Kasumi-1 (cell line): ENCODE results near the gene ZDHHC5.
"Not testable (repeated sequence)": the region's sequence is repeated elsewhere in the genome, so short reads cannot be mapped to it uniquely, and the experiment has no call there.

Experiments used
- DNase-seq, 2 experiments: peaks; one replicate each; lab custom pipeline; 2025; lab: John Stamatoyannopoulos, UW

Gene ZDHHC5

DNA sequence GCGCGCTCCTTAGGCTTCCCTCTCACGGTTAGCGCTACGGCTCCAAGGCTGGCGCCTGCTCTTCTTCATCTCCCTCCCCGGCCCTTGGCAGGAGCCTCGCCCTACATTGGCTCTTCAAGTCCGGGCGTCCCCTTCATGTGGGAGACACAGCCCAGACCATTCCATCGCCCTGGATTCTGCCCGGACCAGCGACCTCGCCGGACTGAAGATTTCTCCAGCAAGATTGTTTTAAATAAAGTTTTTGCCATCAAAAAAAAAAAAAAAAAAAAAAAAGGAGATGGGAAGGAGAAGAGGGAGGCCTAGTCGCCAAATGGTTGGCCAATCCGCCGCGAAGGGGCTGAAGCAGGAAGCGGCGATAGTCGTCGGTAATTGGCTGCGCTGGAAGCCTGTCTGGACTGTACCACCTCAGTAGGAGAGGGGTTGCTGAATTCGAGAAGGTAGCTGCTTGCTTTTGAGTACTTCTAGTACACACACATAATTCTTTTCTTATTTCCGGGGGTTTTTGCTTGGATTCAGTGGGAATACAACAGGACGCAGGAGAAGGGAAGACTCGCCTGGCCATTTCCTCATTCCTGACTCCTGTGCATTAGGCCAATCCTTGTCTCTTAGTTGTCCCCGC, 688 bp upstream of the ZDHHC5 start:
- peak; percentile 98 for DNase-seq

DNA sequence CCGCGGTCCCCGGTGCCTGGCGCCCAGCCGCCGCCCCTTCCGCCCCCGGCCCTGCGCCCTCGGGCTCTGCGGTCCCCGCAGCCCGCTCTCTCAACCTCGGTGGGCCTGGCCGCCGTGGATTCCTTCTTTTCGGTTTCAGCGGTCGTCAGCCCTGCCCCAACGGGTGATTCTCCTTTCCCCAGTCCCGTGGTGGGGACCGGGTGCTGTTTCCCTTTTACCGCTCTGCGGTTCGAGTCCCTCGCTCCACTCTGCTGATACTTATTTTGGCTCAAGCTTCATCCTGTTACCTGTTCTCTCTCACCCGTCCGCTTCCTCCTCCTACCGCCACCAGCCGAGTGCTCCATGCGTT, 494 bp downstream of the ZDHHC5 start:
- DNase-seq = peak; percentile 32 to 38

GRCh38 chr11:57674251-57674650, 6.3 kb downstream of the ZDHHC5 start:
- no peak for DNase-seq

DNA sequence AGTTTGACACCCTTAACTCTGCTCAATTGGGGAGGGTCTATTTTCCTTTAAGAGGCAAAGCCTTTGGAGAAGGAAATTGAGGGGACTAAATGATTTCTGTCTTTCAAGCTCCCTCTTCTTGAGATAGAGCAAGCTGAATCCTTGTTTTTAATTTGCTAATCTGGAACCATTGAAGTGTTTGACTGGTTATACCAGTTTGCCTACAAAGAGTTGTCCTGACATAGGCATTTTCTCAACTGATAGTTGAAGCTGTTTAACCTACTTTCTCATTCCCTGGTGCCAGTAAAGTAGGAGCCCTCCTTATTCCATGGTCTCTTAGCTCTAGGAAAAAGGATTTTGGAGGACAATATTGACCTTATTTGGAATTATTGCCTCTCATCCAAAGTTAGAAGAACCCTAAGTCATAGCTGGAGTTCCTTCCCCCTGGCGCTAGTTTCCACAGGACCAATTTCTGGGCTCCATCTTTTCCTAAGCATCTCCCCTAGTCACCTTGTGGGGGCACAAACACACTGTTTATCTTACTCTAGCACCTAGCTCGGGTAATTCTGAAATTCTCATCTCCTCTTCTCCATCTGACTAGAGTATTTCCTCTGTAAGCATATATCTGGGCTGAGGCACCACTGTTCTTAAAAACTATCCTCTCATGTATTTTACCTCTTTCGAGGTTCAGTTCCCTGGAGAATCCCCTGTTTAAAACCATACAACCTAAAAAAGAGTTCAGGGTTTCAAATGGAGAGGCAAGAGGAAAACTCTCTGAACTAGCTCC, 7.4 kb downstream of the ZDHHC5 start:
- DNase-seq = no peak

DNA sequence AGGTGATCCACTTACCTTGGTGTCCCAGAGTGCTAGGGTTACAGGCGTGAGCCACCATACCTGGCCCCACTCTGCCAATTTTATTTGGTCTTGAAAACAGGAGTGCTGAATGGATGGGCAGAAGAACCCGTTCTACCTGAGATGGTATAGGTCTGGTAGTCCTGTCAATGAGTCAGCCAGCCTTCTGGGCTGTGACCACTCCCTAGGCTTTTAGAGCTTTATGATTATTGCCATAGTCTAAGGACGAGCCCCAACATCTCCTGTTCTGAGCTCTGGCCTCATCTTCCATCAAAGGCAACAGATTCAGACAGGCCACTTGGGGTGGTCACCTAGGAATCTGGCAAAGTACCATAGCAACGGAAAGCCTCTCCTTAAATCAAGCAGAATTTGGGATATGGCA, 11.5 kb downstream of the ZDHHC5 start:
- DNase-seq = no peak

- no peak for DNase-seq
Observed at GRCh38 chr11:57680552-57680874, 12.6 kb downstream of the ZDHHC5 start.

DNA sequence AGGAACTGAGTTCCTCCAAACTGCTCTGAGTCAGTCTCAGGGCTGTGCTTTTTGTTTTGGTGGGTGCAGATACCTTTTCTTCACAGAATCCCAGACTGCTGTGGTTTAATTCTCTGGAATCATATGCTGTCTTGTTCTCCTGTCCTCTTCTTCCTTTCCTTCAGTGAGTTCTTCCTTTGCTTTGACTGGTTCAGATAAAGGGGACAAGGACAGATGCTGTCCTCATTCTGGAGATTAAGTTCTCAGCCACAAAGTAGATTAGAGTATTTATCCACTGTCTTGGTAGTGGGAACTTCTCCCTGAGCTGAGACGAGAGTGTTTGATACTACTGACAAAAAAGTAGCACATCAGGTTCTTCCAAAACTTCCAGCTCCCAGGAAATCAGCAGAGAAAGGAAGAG, 13.3 kb downstream of the ZDHHC5 start:
- DNase-seq = no peak

DNA sequence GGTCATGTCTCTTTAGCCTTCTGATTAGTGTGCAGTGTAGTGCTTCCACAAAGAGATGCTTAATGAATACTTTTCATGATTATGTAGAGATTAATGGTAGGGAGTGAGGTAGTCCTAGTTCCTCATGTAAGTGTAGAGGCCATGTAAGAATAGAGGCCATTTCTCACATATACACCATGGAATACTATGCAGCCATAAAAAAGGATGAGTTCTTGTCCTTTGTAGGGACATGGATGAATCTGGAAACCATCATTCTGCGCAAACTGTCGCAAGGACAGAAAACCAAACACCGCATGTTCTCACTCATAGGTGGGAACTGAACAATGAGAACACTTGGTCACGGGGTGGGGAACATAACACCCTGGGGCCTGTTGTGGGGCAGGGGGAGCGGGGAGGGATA, 22.6 kb downstream of the ZDHHC5 start:
- not testable (repeated sequence) for DNase-seq

DNA sequence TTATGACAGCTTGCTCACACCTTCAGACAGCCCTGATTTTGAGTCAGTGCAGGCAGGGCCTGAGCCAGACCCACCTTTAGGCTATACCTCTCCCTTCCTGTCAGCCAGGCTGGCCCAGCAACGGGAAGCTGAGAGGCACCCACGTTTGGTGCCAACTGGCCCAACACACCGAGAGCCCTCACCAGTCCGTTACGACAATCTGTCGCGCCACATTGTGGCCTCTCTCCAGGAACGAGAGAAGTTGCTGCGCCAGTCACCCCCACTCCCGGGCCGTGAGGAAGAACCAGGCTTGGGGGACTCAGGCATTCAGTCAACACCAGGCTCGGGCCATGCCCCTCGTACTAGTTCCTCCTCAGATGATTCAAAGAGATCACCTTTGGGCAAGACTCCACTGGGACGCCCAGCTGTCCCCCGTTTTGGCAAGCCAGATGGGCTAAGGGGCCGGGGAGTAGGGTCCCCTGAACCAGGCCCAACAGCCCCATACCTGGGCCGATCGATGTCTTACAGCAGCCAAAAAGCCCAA, 31.0 kb downstream of the ZDHHC5 start:
- DNase-seq = no peak

DNA sequence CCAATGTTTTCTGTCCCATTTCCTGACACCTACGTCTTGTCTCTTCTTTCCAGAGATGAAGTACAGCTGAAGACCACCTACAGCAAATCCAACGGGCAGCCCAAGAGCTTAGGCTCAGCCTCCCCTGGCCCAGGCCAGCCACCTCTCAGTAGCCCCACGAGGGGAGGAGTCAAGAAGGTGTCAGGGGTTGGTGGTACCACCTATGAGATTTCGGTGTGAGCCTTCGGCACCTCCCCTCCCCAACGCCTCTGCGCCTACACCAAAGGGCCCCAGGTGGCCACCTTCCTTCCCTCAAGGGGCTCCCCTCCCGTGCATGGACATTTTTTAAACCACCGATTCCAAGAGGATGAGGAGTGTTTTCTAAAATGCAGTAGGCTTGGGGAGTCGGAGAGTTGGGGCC, 31.9 kb downstream of the ZDHHC5 start:
- DNase-seq = no peak

- no peak for DNase-seq
Observed at GRCh38 chr11:57700425-57700824, 32.5 kb downstream of the ZDHHC5 start.

GRCh38 chr11:57703341-57703740, 35.4 kb downstream of the ZDHHC5 start:
- no peak for DNase-seq

GRCh38 chr11:57704932-57705331, 37.0 kb downstream of the ZDHHC5 start:
- no peak for DNase-seq

DNA sequence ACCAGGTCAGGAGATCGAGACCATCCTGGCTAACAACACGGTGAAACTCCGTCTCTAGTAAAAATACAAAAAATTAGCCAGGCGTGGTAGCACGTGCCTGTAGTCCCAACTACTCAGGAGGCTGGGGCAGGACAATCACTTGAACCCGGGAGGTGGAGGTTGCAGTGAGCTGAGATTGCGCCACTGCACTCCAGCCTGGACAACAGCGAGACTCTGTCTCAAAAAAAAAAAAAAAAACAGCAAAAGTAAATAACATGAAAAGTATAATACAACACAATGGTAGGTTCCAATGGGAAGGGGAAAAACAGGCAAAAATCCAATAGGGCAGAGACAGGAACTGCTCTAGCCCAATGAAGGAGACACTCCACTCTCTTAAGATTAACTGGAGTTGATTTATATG, 37.5 kb downstream of the ZDHHC5 start:
- DNase-seq = not testable (repeated sequence)

DNA sequence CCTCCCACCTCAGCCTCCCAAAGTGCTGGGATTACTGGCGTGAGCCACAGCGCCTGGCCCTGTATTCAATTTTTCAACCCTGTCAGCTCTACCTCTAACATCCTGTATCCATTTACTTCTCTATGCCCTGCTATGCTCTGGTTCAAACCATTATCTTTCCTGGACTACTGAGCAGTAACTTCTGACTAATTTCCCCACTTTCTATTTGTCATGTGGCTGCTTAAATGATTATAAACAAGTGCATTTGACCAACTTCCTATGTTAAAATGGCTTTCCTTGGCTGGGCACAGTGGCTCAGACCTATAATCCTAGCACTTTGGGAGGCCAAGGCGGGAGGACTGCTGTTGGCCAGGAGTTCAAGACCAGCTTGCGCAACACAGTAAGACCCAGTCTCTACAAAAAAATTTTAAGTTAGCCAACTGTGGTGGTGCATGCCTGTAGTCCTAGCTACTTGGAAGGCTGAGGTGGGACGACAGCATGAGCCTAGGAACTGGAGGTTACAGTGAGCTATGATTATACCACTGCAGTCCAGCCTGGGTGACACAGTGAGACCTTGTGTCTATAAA, 42.0 kb downstream of the ZDHHC5 start:
- no peak for DNase-seq

DNA sequence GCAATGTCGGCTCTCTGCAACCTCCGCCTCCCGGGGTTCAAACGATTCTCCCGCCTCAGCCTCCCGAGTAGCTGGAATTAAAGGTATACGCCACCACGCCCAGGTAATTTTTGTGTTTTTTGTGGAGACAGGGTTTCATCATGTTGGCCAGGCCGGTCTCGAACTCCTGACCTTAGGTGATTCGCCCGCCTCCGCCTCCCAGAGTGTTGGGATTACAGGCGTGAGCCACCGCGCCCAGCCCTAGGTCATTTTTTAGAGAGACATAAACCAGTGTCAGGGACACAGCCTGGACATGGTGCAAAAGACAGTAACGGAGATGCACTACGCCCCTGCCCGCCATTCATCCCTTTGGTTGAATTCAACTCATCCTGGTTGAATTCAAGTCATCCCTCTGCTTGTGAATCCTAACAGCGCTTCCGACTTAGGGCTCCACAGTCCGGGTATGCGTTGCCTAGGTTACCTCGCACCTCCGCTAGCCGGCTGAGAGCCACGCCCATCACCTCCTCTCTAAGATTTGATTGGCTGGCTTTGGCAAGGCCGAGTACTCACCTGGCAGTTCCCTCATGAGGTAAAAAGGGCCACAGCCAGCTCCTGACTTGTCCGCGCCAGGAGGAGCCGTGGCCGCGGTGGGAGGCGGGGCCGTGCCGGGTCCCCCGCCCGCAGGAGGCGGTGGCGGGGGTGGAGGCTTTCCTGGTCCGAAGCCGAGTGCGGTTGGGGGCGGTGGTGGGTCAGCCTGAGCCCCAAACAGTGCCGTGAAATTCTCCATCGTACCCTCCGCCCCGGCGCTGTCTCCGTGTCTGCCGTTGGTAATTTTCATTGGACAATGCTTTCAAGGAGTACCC, 43.7 kb downstream of the ZDHHC5 start, which contains the start of gene MED19:
Gene MED19 (minus strand): TSS at position 802 of the 842 bp plus-strand sequence. CDS start 36 bp downstream, at position 766.
- DNase-seq = peak; percentile 54 to 57

- DNase-seq = peak; percentile 100
Observed at GRCh38 chr11:57712256-57713150, 44.6 kb downstream of the ZDHHC5 start, which contains the start of gene TMX2. Gene TMX2 (plus strand): TSS chr11:57712593. CDS start chr11:57712619, 26 bp downstream.

DNA sequence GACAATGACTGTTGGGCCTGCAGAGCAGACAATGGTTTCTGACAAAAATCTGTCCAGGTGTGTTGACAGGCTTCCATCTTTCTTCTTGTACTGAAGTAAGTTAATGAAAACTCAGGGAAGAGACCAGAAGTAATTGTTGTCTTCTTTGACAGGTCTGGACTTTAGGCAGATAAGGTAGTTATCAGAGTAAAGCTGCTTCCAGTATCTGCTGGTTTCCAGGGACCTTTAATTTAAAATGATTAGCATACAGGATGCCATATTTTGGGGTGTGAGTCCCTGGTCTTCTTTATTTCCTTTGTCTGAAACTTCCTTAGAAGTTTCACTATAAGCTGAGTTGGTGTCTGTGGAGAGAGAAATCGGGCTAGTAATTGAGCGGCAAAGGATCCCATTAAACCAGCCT, 45.9 kb downstream of the ZDHHC5 start:
- no peak for DNase-seq

GRCh38 chr11:57716726-57717125, 48.8 kb downstream of the ZDHHC5 start:
- not testable (repeated sequence) for DNase-seq

- DNase-seq = no peak
Observed at GRCh38 chr11:57727185-57727584, 59.3 kb downstream of the ZDHHC5 start.

GRCh38 chr11:57728829-57729228, 60.9 kb downstream of the ZDHHC5 start:
- DNase-seq = no peak
